HG03039 (cell line): ENCODE measurements around the gene GPR31.
"Not testable (repeated sequence)": the region's sequence is repeated elsewhere in the genome, so short reads cannot be mapped to it uniquely, and the experiment has no call there.

Source experiments
- ATAC-seq: cut with Tn5 transposase; IDR thresholded peaks from one replicate; pipeline ENCODE4 v1.9.1; 2021; ENCODE audit warnings: mild to moderate bottlenecking, moderate library complexity; ENCODE audit not compliant: unreplicated experiment

Gene GPR31

GRCh38 chr6:167157863-167158262 is at the start of gene GPR31:
GPR31 (minus strand) TSS chr6:167157980; CDS start chr6:167157831, 149 bp downstream.
- no peak for ATAC-seq

- ATAC-seq = no peak
Measured at GRCh38 chr6:167207527-167207926, 49.7 kb upstream of the GPR31 start.

GRCh38 chr6:167205316-167205715 is 47.5 kb upstream of the GPR31 start:
- ATAC-seq = not testable (repeated sequence)

GRCh38 chr6:167204059-167204348 is 46.2 kb upstream of the GPR31 start:
- ATAC-seq = not testable (repeated sequence)

GRCh38 chr6:167203261-167204058 is 45.7 kb upstream of the GPR31 start:
- ATAC-seq = not testable (repeated sequence)

GRCh38 chr6:167202613-167203012 is 44.8 kb upstream of the GPR31 start:
- not testable (repeated sequence) for ATAC-seq

GRCh38 chr6:167200806-167201205 is 43.0 kb upstream of the GPR31 start:
- ATAC-seq = no peak

- ATAC-seq = not testable (repeated sequence)
Measured at GRCh38 chr6:167195941-167196610, 38.3 kb upstream of the GPR31 start.

- ATAC-seq = not testable (repeated sequence)
Measured at GRCh38 chr6:167193515-167194125, 35.8 kb upstream of the GPR31 start.

- not testable (repeated sequence) for ATAC-seq
Measured at GRCh38 chr6:167191043-167191583, 33.3 kb upstream of the GPR31 start.

GRCh38 chr6:167187275-167187674 is 29.5 kb upstream of the GPR31 start:
- ATAC-seq = not testable (repeated sequence)

GRCh38 chr6:167185101-167185500 is 27.3 kb upstream of the GPR31 start:
- ATAC-seq = not testable (repeated sequence)

GRCh38 chr6:167182913-167183314 is 25.1 kb upstream of the GPR31 start:
- peak; percentile 51 for ATAC-seq

GRCh38 chr6:167181351-167181750 is 23.6 kb upstream of the GPR31 start:
- not testable (repeated sequence) for ATAC-seq

GRCh38 chr6:167180086-167180485 is 22.3 kb upstream of the GPR31 start:
- ATAC-seq = not testable (repeated sequence)

GRCh38 chr6:167178896-167179655 is 21.3 kb upstream of the GPR31 start:
- not testable (repeated sequence) for ATAC-seq

GRCh38 chr6:167177271-167177670 is 19.5 kb upstream of the GPR31 start:
- ATAC-seq = not testable (repeated sequence)

- ATAC-seq = not testable (repeated sequence)
Measured at GRCh38 chr6:167172011-167172410, 14.2 kb upstream of the GPR31 start.

- not testable (repeated sequence) for ATAC-seq
Measured at GRCh38 chr6:167171300-167171699, 13.5 kb upstream of the GPR31 start.

GRCh38 chr6:167169867-167170266 is 12.1 kb upstream of the GPR31 start:
- not testable (repeated sequence) for ATAC-seq

GRCh38 chr6:167168296-167168695 is 10.5 kb upstream of the GPR31 start:
- not testable (repeated sequence) for ATAC-seq
